HepG2 (cell line): Measurements from ENCODE around the gene HOMEZ. TPM values are rescaled to one million over a fixed set of nuclear protein-coding genes. Genes with fewer than 3 reads are reported as not detected.
A peak's percentile ranks its signal among the peaks of the same experiment; 100 is the strongest.

Experiments used
- AHR ChIP-seq: IDR thresholded peaks from 2 replicates; pipeline ENCODE4 v1.6.1; 2018; ENCODE audit warnings: missing genetic modification reagents, missing compliant biosample characterization
- ATM ChIP-seq: fragments of 450-650 bp; IDR thresholded peaks from 2 replicates; pipeline ENCODE4 v1.7.1; 2017; ENCODE audit warnings: mild to moderate bottlenecking, borderline replicate concordance
- CHD2 ChIP-seq: IDR thresholded peaks from 2 replicates; pipeline ENCODE4 v1.6.1; 2011; ENCODE audit warnings: low read depth, low read length, improper control_type of control experiment
- CREM ChIP-seq, 2 experiments: sonication (generic) in 1 of 2; formaldehyde crosslinking in 1 of 2; IDR thresholded peaks; 2 replicates each; pipeline versions ENCODE4 v1.4.0 to v1.6.1; 2016 to 2020; ENCODE audit warnings: antibody characterized with exemption in 1 of 2, mild to moderate bottlenecking in 1 of 2, missing genetic modification reagents in 1 of 2
- KAT7 ChIP-seq: IDR thresholded peaks from 2 replicates; pipeline ENCODE4 v1.6.1; 2018; ENCODE audit warnings: borderline replicate concordance, missing compliant biosample characterization
- SETDB1 ChIP-seq: sonication (generic); formaldehyde crosslinking; IDR thresholded peaks from 2 replicates; pipeline ENCODE4 v1.5.1; 2020; ENCODE audit warnings: missing genetic modification reagents, mild to moderate bottlenecking, borderline replicate concordance
- SMARCC2 ChIP-seq: fragments of 450-650 bp; IDR thresholded peaks from 2 replicates; pipeline ENCODE4 v1.6.1; 2017; ENCODE audit warnings: antibody characterized with exemption, mild to moderate bottlenecking
- ZNF20 ChIP-seq: sonication (generic); formaldehyde crosslinking; IDR thresholded peaks from 2 replicates; pipeline ENCODE4 v1.4.0; 2020; ENCODE audit warnings: mild to moderate bottlenecking, moderate library complexity, missing genetic modification reagents
- ZNF235 ChIP-seq: sonication (generic); formaldehyde crosslinking; IDR thresholded peaks from 2 replicates; pipeline ENCODE4 v1.8.1; 2023; ENCODE audit warnings: mild to moderate bottlenecking, missing genetic modification reagents, borderline replicate concordance
- ZNF264 ChIP-seq: sonication (generic); formaldehyde crosslinking; IDR thresholded peaks from 2 replicates; pipeline ENCODE4 v1.4.0; 2020; ENCODE audit warnings: missing genetic modification reagents
- ZNF296 ChIP-seq: sonication (generic); formaldehyde crosslinking; conservative IDR thresholded peaks from 2 replicates; pipeline ENCODE4 v1.5.0; 2020; ENCODE audit warnings: mild to moderate bottlenecking, missing genetic modification reagents
- ZNF317 ChIP-seq: sonication (generic); formaldehyde crosslinking; IDR thresholded peaks from 2 replicates; pipeline ENCODE4 v1.5.0; 2020; ENCODE audit warnings: mild to moderate bottlenecking, missing genetic modification reagents
- ZNF556 ChIP-seq: sonication (generic); formaldehyde crosslinking; IDR thresholded peaks from 2 replicates; pipeline ENCODE4 v1.4.0; 2020; ENCODE audit warnings: mild to moderate bottlenecking, missing genetic modification reagents, borderline replicate concordance
- ZNF747 ChIP-seq: sonication (generic); formaldehyde crosslinking; IDR thresholded peaks from 2 replicates; pipeline ENCODE4 v1.8.1; 2023; ENCODE audit warnings: missing genetic modification reagents, mild to moderate bottlenecking, borderline replicate concordance
- ZNF883 ChIP-seq: sonication (generic); formaldehyde crosslinking; IDR thresholded peaks from 2 replicates; pipeline ENCODE4 v1.5.1; 2020; ENCODE audit warnings: mild to moderate bottlenecking, missing genetic modification reagents; ENCODE audit errors: not compliant biosample characterization
- ZSCAN20 ChIP-seq: sonication (generic); formaldehyde crosslinking; IDR thresholded peaks from 2 replicates; pipeline ENCODE4 v1.4.0; 2020; ENCODE audit warnings: missing genetic modification reagents, mild to moderate bottlenecking, borderline replicate concordance
- polyA plus RNA-seq, 8 experiments: library from polyadenylated mRNA; depleted of rRNA in 3 of 8; stranded (reverse) in 7 of 8; unstranded in 1 of 8; fragments of >200 nt; fragmentation: Illumina TruSeq in 4 of 8; extraction: Trizol in 4 of 8; gene quantifications; 2 replicates each; pipeline versions ENCODE4 v1.2.1 to v1.2.3, GENCODE V29; 2011 to 2016; ENCODE audit warnings: low read depth in 4 of 8, missing spikeins in 1 of 8, mixed read lengths in 1 of 8; ENCODE audit not compliant: insufficient read depth in 1 of 8
- total RNA-seq, 5 experiments: library from RNA; depleted of rRNA; stranded (reverse); fragments of >200 nt; fragmentation: Illumina TruSeq; extraction: Trizol; gene quantifications; 2 replicates each; pipeline ENCODE4 v1.2.3, GENCODE V29; 2016; ENCODE audit warnings: low read depth in 1 of 5
- TF ChIP-seq, protein P1 (sequence below): sonication (generic); formaldehyde crosslinking; IDR thresholded peaks from 2 replicates; pipeline ENCODE4 v1.4.0; 2020; ENCODE audit warnings: missing genetic modification reagents, borderline replicate concordance
- TF ChIP-seq, protein P2 (sequence below): IDR thresholded peaks from 2 replicates; pipeline ENCODE4 v1.6.1; 2016; ENCODE audit warnings: low read depth, borderline replicate concordance
- TF ChIP-seq, protein P3 (sequence below): IDR thresholded peaks from 2 replicates; pipeline ENCODE4 v1.6.1; 2016; ENCODE audit warnings: mild to moderate bottlenecking
- TF ChIP-seq, protein P4 (sequence below), 2 experiments: fragments of 450-650 bp in 1 of 2; sonication (generic) in 1 of 2; formaldehyde crosslinking; IDR thresholded peaks; 2 replicates each; pipeline versions ENCODE4 v1.5.0 to v1.8.0; 2020 to 2022; ENCODE audit warnings: mild to moderate bottlenecking in 1 of 2, missing genetic modification reagents in 1 of 2

The HOMEZ gene
- total and polyA plus RNA-seq, 2 of the 13 experiments (the other 11 are each of a cell fraction or from before 2014, with no cell fraction given) = 14.5 to 31.8 TPM

DNA sequence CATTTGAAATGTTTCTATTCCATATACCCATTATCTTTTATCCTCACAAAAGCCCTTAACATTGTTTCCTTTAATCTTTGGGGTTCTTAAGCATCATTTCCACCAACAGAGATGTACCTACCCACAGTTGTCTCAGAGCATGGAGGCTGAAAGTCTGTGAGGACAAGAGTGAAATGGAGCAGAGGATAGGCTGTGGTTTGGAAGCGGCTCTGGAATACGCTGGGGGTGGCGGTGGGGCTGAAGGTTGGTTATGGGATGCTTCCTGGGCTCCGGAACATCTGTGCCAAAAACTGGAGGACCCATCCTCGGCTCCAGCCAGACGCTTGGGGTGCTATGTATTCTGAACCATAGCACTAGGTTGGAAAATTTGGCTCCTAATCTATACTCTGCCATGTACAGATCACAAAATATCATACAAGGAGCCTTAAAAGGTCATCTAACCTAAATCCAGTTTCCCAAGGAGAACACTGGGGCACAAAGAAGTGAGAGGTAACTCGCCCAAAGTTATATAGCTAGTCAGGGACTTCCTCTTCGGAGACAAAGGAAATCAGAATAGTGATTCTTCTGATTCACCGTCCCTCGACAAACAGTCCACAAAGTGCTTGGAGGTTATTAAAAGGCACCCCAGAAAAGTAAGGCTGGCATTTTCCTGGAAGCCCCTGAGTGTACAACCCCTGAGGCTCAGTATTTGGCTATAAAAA is 14.2 kb upstream of the HOMEZ start (continued):
- 0 out of 2 replicates have a peak, but pooled peaks have one; percentile 28 for TF ChIP-seq ZSCAN20 (CRISPR knock-in tag)
- no peak for TF ChIP-seq SMARCC2
- TF ChIP-seq ZNF264 (CRISPR knock-in tag) = 0 out of 2 replicates have a peak, but pooled peaks have one; percentile 35
- TF ChIP-seq ZNF296 = no peak
- TF ChIP-seq KAT7 = 0 out of 2 replicates have a peak, but pooled peaks have one; percentile 18
- TF ChIP-seq ATM = no peak
- TF ChIP-seq ZNF317 (CRISPR knock-in tag) = no peak
- no peak for TF ChIP-seq AHR (CRISPR knock-in tag)
- TF ChIP-seq ZNF747 = 0 out of 2 replicates have a peak, but pooled peaks have one; percentile 23
- no peak for TF ChIP-seq ZNF235 (CRISPR knock-in tag)
- TF ChIP-seq, protein P1, sequence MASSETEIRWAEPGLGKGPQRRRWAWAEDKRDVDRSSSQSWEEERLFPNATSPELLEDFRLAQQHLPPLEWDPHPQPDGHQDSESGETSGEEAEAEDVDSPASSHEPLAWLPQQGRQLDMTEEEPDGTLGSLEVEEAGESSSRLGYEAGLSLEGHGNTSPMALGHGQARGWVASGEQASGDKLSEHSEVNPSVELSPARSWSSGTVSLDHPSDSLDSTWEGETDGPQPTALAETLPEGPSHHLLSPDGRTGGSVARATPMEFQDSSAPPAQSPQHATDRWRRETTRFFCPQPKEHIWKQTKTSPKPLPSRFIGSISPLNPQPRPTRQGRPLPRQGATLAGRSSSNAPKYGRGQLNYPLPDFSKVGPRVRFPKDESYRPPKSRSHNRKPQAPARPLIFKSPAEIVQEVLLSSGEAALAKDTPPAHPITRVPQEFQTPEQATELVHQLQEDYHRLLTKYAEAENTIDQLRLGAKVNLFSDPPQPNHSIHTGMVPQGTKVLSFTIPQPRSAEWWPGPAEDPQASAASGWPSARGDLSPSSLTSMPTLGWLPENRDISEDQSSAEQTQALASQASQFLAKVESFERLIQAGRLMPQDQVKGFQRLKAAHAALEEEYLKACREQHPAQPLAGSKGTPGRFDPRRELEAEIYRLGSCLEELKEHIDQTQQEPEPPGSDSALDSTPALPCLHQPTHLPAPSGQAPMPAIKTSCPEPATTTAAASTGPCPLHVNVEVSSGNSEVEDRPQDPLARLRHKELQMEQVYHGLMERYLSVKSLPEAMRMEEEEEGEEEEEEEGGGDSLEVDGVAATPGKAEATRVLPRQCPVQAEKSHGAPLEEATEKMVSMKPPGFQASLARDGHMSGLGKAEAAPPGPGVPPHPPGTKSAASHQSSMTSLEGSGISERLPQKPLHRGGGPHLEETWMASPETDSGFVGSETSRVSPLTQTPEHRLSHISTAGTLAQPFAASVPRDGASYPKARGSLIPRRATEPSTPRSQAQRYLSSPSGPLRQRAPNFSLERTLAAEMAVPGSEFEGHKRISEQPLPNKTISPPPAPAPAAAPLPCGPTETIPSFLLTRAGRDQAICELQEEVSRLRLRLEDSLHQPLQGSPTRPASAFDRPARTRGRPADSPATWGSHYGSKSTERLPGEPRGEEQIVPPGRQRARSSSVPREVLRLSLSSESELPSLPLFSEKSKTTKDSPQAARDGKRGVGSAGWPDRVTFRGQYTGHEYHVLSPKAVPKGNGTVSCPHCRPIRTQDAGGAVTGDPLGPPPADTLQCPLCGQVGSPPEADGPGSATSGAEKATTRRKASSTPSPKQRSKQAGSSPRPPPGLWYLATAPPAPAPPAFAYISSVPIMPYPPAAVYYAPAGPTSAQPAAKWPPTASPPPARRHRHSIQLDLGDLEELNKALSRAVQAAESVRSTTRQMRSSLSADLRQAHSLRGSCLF = no peak
- TF ChIP-seq, protein P2, sequence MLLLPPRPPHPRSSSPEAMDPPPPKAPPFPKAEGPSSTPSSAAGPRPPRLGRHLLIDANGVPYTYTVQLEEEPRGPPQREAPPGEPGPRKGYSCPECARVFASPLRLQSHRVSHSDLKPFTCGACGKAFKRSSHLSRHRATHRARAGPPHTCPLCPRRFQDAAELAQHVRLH = no peak
- 0 out of 2 replicates have a peak, but pooled peaks have one; percentile 35 for TF ChIP-seq ZNF556
- TF ChIP-seq CREM (IDR thresholded peaks at IDR 0.05) = no peak
- TF ChIP-seq CREM (CRISPR knock-in tag; IDR thresholded peaks at IDR 0.05) = no peak
- TF ChIP-seq, protein P3, sequence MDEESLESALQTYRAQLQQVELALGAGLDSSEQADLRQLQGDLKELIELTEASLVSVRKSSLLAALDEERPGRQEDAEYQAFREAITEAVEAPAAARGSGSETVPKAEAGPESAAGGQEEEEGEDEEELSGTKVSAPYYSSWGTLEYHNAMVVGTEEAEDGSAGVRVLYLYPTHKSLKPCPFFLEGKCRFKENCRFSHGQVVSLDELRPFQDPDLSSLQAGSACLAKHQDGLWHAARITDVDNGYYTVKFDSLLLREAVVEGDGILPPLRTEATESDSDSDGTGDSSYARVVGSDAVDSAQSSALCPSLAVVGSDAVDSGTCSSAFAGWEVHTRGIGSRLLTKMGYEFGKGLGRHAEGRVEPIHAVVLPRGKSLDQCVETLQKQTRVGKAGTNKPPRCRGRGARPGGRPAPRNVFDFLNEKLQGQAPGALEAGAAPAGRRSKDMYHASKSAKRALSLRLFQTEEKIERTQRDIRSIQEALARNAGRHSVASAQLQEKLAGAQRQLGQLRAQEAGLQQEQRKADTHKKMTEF (CRISPR knock-in tag) = no peak
- TF ChIP-seq ZNF20 (CRISPR knock-in tag) = no peak
- TF ChIP-seq, protein P4, sequence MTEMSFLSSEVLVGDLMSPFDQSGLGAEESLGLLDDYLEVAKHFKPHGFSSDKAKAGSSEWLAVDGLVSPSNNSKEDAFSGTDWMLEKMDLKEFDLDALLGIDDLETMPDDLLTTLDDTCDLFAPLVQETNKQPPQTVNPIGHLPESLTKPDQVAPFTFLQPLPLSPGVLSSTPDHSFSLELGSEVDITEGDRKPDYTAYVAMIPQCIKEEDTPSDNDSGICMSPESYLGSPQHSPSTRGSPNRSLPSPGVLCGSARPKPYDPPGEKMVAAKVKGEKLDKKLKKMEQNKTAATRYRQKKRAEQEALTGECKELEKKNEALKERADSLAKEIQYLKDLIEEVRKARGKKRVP (CRISPR knock-in tag; IDR thresholded peaks at IDR 0.05) = no peak
- TF ChIP-seq ZNF883 = no peak
- TF ChIP-seq CHD2 = no peak
- TF ChIP-seq SETDB1 (CRISPR knock-in tag) = no peak
